GM12878 (cell line): ENCODE data around the gene CCDC63. TPM values are rescaled to one million over a fixed set of nuclear protein-coding genes. Genes with fewer than 3 reads are reported as not detected.
A peak's percentile ranks its signal among the peaks of the same experiment; 100 is the strongest.

Experiments
- ATAC-seq: fragments of 200-7000 bp; cut with Tn5 transposase; 3 replicates; pipeline ENCODE4 v1.9.1; 2020; ENCODE audit warnings: mild to moderate bottlenecking, moderate library complexity
- BruUV-seq: library from RNA; stranded (reverse); fragments of 400-500 nt; replicated peaks from 2 replicates; lab custom pipeline; 2021; lab: Mats Ljungman, UMichigan
- CTCF ChIA-PET: fragments of 300-600 bp; sonication (Branson Sonifier 250); formaldehyde crosslinking; extraction: SDS; loops from one replicate; lab custom pipeline; 2021; ENCODE audit warnings: inconsistent platforms; lab: Yijun Ruan, JAX
- POLR2A ChIA-PET: fragments of 350-600 bp; formaldehyde crosslinking; extraction: SDS; loops from one replicate; lab custom pipeline; 2021; ENCODE audit warnings: inconsistent platforms; lab: Charles Lee
- RAD21 ChIA-PET: fragments of 300-600 bp; sonication (Branson Sonifier 250); formaldehyde crosslinking; loops from one replicate; lab custom pipeline; 2023; ENCODE audit warnings: antibody characterized with exemption; ENCODE audit not compliant: unreplicated experiment; lab: Charles Lee
- SMC1A ChIA-PET: fragments of 300-600 bp; sonication (Branson Sonifier 250); formaldehyde crosslinking; loops from one replicate; lab custom pipeline; 2023; ENCODE audit not compliant: unreplicated experiment, uncharacterized antibody; lab: Charles Lee
- DNase-seq: peaks from one replicate; pipeline ENCODE4 v3.0.0-alpha.2; 2011; ENCODE audit warnings: low read depth, low spot score
- FAIRE-seq: peaks from 3 replicates; lab custom pipeline; 2011; peaks lifted over from hg19 to GRCh38; lab: Jason Lieb, UNC
- H2AFZ ChIP-seq: 2 replicates; pipeline ENCODE4 v1.6.0; 2011; ENCODE audit warnings: low read depth, low read length, control low read depth; ENCODE audit not compliant: control insufficient read depth
- H3K27ac ChIP-seq: 2 replicates; pipeline ENCODE4 v1.5.1; 2011; ENCODE audit warnings: control low read depth; ENCODE audit not compliant: control insufficient read depth, insufficient read depth
- H3K27me3 ChIP-seq, 2 experiments: replicated peaks in 1 of 2; 2 replicates each; pipeline versions ENCODE4 v1.6.0 to v1.6.1; 2011; ENCODE audit warnings: low read length in 1 of 2; ENCODE audit not compliant: control insufficient read depth in 2 of 2, insufficient read depth in 2 of 2
- H3K36me3 ChIP-seq, 2 experiments: 2 replicates each; pipeline ENCODE4 v1.5.1; 2011; ENCODE audit warnings: low read length in 1 of 2; ENCODE audit not compliant: control insufficient read depth in 2 of 2, insufficient read depth in 2 of 2
- H3K4me1 ChIP-seq: 2 replicates; pipeline ENCODE4 v1.6.1; 2011; ENCODE audit warnings: mild to moderate bottlenecking, low read length, moderate library complexity, mixed read lengths; ENCODE audit not compliant: control insufficient read depth, insufficient read depth
- H3K4me2 ChIP-seq: 2 replicates; pipeline ENCODE4 v1.6.0; 2011; ENCODE audit warnings: control low read depth; ENCODE audit not compliant: control insufficient read depth, insufficient read depth
- H3K4me3 ChIP-seq: fragments of 200-600 bp; sonication (generic); 2 replicates; pipeline ENCODE4 v1.5.1; 2016
- H3K79me2 ChIP-seq: 2 replicates; pipeline ENCODE4 v1.6.0; 2011; ENCODE audit warnings: low read length; ENCODE audit not compliant: control insufficient read depth, insufficient read depth
- H3K9ac ChIP-seq: 2 replicates; pipeline ENCODE4 v1.8.0; 2011; ENCODE audit warnings: low read length, control low read depth, mixed read lengths; ENCODE audit not compliant: control insufficient read depth, insufficient read depth
- H3K9me3 ChIP-seq: replicated peaks from 3 replicates; pipeline ENCODE4 v1.5.1; 2011; ENCODE audit warnings: mild to moderate bottlenecking, low read length; ENCODE audit not compliant: control insufficient read depth, insufficient read depth
- H4K20me1 ChIP-seq: 2 replicates; pipeline ENCODE4 v1.6.0; 2011; ENCODE audit not compliant: control insufficient read depth, insufficient read depth
- BCL3 ChIP-seq: IDR thresholded peaks from 2 replicates; pipeline ENCODE4 v1.6.1; 2011; ENCODE audit warnings: borderline replicate concordance, low read depth, mild to moderate bottlenecking, moderate library complexity, low read length; ENCODE audit not compliant: insufficient read depth, poor library complexity, severe bottlenecking
- FOXK2 ChIP-seq: fragments of 450-650 bp; IDR thresholded peaks from 2 replicates; pipeline ENCODE4 v1.6.1; 2017; ENCODE audit warnings: mild to moderate bottlenecking, moderate library complexity
- HDAC6 ChIP-seq: fragments of 200-600 bp; sonication (generic); IDR thresholded peaks from one replicate; pipeline ENCODE4 v1.8.0; 2017; ENCODE audit warnings: antibody characterized with exemption; ENCODE audit not compliant: unreplicated experiment
- MEF2B ChIP-seq: fragments of 450-650 bp; IDR thresholded peaks from 2 replicates; pipeline ENCODE4 v1.6.1; 2018; ENCODE audit warnings: mild to moderate bottlenecking, moderate library complexity; ENCODE audit not compliant: partially characterized antibody, poor library complexity, severe bottlenecking
- MXI1 ChIP-seq: fragments of 150-350 bp; IDR thresholded peaks from 2 replicates; pipeline ENCODE4 v1.6.1; 2011; ENCODE audit warnings: low read depth, mild to moderate bottlenecking, inconsistent platforms, low read length, improper control_type of control experiment
- NFYA ChIP-seq: IDR thresholded peaks from 2 replicates; pipeline ENCODE4 v1.6.1; 2011; ENCODE audit warnings: low read depth, mild to moderate bottlenecking, low read length, improper control_type of control experiment, borderline replicate concordance
- NR2C2 ChIP-seq: IDR thresholded peaks from 2 replicates; pipeline ENCODE4 v1.6.1; 2011; ENCODE audit warnings: borderline replicate concordance, low read depth; ENCODE audit not compliant: control insufficient read depth, insufficient read length
- WGBS: methylation state at CpG from one replicate; pipeline ENCODE4 v1.1.6; 2016; ENCODE audit warnings: low lambda C conversion rate; ENCODE audit not compliant: insufficient replicate concordance, insufficient coverage; ENCODE audit errors: missing lambda C conversion rate; 5-methylcytosine and 5-hydroxymethylcytosine counted together
- in situ Hi-C: fragments of 300-500 bp; cut with MboI; formaldehyde crosslinking; loops from 9 replicates; pipeline ENCODE4 v1.14.3; 2018; ENCODE audit warnings: mixed read lengths
- intact Hi-C: fragments of 100-400 bp; cut with micrococcal nuclease; formaldehyde crosslinking; loops from one replicate; pipeline ENCODE4 v1.14.2; 2022; ENCODE audit not compliant: unreplicated experiment
- polyA plus RNA-seq, 11 experiments: library from polyadenylated mRNA; depleted of rRNA in 4 of 11; unstranded in 6 of 11; stranded (reverse) in 5 of 11; fragments of >200 nt; fragmentation: Nextera tagmentation in 4 of 11; fragmentation: Illumina TruSeq in 1 of 11; extraction: Ambion mirVana in 4 of 11; extraction: Trizol in 1 of 11; gene quantifications; 1 replicate in 1 of 11; 2 replicates in 10 of 11; pipeline versions ENCODE4 v1.2.1 to v1.2.3, GENCODE V29; 2011 to 2016; ENCODE audit warnings: inconsistent platforms in 2 of 11, missing spikeins in 2 of 11, low read depth in 1 of 11
- total RNA-seq, 4 experiments: library from RNA; depleted of rRNA in 3 of 4; stranded (reverse); fragments of >200 nt in 3 of 4; fragmentation: Illumina TruSeq in 1 of 4; extraction: Trizol in 1 of 4; gene quantifications; 2 replicates each; pipeline versions ENCODE4 v1.2.1 to v1.2.3, GENCODE V29; 2013 to 2021

Gene CCDC63
- total and polyA plus RNA-seq, 10 of the 15 experiments (the other 5 are each of a cell fraction or from before 2014, with no cell fraction given) = not detected

GRCh38 chr12:110929818-110930217 is 83.0 kb downstream of the CCDC63 start:
- ChIA-PET SMC1A (interaction anchor here (1.3 to 2.3 kb wide), 3 partner anchors 20 to 36 kb away, joined by 3 to 9 read pairs (median 3); no protein-coding TSS in a partner anchor), RAD21 (no interaction called here), POLR2A (interaction anchor here (1.0 kb wide), 1 partner anchor 33 kb away, joined by 3 read pairs; no protein-coding TSS in a partner anchor), CTCF (interaction anchor here (1.0 to 10.1 kb wide), 3 partner anchors 11 to 33 kb away, joined by 3 to 80 read pairs (median 6); no protein-coding TSS in a partner anchor)
- Histone ChIP-seq H2AFZ (no peak overlapping the region), H3K4me3 (no peak overlapping the region), H3K4me1 (no peaks in the 10 kb centered on the region), H3K9ac (no peak overlapping the region), H3K79me2 (no peaks in the 10 kb centered on the region), H3K36me3 (no peaks in the 10 kb centered on the region), H3K27ac (no peak overlapping the region), H3K27me3 (no peaks in the 10 kb centered on the region), H3K4me2 (no peak overlapping the region), H4K20me1 (no peaks in the 10 kb centered on the region), H3K9me3 (no peaks in the 10 kb centered on the region)
- no TSS peak for BruUV-seq
- TF ChIP-seq MEF2B = no peak
- ATAC-seq (no peak), FAIRE-seq (no peak), DNase-seq (no peak)
- in situ Hi-C loops = loop anchor here (5.0 kb wide), 1 partner anchor 382 kb away; no protein-coding TSS in a partner anchor
- intact Hi-C loops = no loop called here
- 39% methylated on average over 1 of the region's 1 CpG for WGBS

- in situ Hi-C loops = loop anchor here (5.0 kb wide), 1 partner anchor 382 kb away; no protein-coding TSS in a partner anchor
- ChIA-PET SMC1A (interaction anchor here (1.2 to 1.4 kb wide), 2 partner anchors 21 to 35 kb away, joined by 3 to 6 read pairs; no protein-coding TSS in a partner anchor), CTCF (interaction anchor here (0.6 to 10.1 kb wide), 6 partner anchors 8 to 822 kb away, joined by 3 to 80 read pairs (median 4); no protein-coding TSS in a partner anchor), RAD21 (no interaction called here), POLR2A (no interaction called here)
- no TSS peak for BruUV-seq
- Histone ChIP-seq H3K9me3 (no peaks in the 10 kb centered on the region), H3K4me2 (no peak overlapping the region), H3K4me3 (no peak overlapping the region), H3K27ac (no peak overlapping the region), H4K20me1 (no peaks in the 10 kb centered on the region), H3K36me3 (no peaks in the 10 kb centered on the region), H2AFZ (no peak overlapping the region), H3K9ac (no peak overlapping the region), H3K79me2 (no peaks in the 10 kb centered on the region), H3K27me3 (no peaks in the 10 kb centered on the region), H3K4me1 (no peaks in the 10 kb centered on the region)
- no peak for ATAC-seq
- FAIRE-seq = peak; percentile 70
- DNase-seq = no peak
- intact Hi-C loops = no loop called here
- WGBS = 65% methylated on average over 21 of the region's 21 CpGs
- peak; percentile 89 for TF ChIP-seq BCL3
- no peak for TF ChIP-seq HDAC6
- TF ChIP-seq MXI1 = no peak
- no peak for TF ChIP-seq FOXK2
- TF ChIP-seq NR2C2 = peak; percentile 20
- TF ChIP-seq NFYA = no peak
Observed at GRCh38 chr12:110930348-110931314, 83.8 kb downstream of the CCDC63 start.
